Upper lobe of left lung (tissue), 6 donors: ENCODE results near the gene POU2F2. TPM values are rescaled to one million over a fixed set of nuclear protein-coding genes. Genes with fewer than 3 reads are reported as not detected.

Source experiments
- ATAC-seq, 2 donors: fragments of 200-7000 bp; cut with Tn5 transposase; one replicate each; pipeline ENCODE4 v1.9.1; 2022; ENCODE audit warnings: mild to moderate bottlenecking in 2 of 2, moderate library complexity in 2 of 2; ENCODE audit not compliant: low FRiP score in 2 of 2
- DNase-seq, 2 donors: peaks; one replicate each; pipeline ENCODE4 v3.0.0-alpha.2; 2019 to 2020
- H3K27ac ChIP-seq, 4 donors: fragments of 200-600 bp; sonication (generic); one replicate each; pipeline ENCODE4 v1.5.1; 2016 to 2019
- H3K27me3 ChIP-seq, 4 donors: fragments of 200-600 bp; sonication (generic); one replicate each; pipeline ENCODE4 v1.5.1; 2017 to 2019
- H3K36me3 ChIP-seq, 4 donors: fragments of 200-600 bp; sonication (generic); one replicate each; pipeline ENCODE4 v1.5.1; 2016 to 2019
- H3K4me1 ChIP-seq, 4 donors: fragments of 200-600 bp; sonication (generic); one replicate each; pipeline ENCODE4 v1.5.1; 2018 to 2019
- H3K4me3 ChIP-seq, 4 donors: fragments of 200-600 bp; sonication (generic); one replicate each; pipeline ENCODE4 v1.5.1; 2017 to 2019; ENCODE audit warnings: mild to moderate bottlenecking in 2 of 4, moderate library complexity in 1 of 4
- H3K9me3 ChIP-seq, 4 donors: fragments of 200-600 bp; sonication (generic); one replicate each; pipeline ENCODE4 v1.5.1; 2018 to 2019
- EP300 ChIP-seq, 4 donors: sonication (generic); formaldehyde crosslinking; IDR thresholded peaks; one replicate each; pipeline ENCODE4 v1.5.1; 2017; ENCODE audit warnings: antibody characterized with exemption in 4 of 4, control low read depth in 2 of 4
- POLR2A ChIP-seq, 4 donors: fragments of 450-650 bp; IDR thresholded peaks; one replicate each; pipeline ENCODE4 v1.5.1; 2016 to 2017; ENCODE audit warnings: antibody characterized with exemption in 4 of 4, mild to moderate bottlenecking in 2 of 4
- POLR2AphosphoS5 ChIP-seq, 2 donors: sonication (generic); formaldehyde crosslinking; IDR thresholded peaks; one replicate each; pipeline ENCODE4 v1.5.1; 2017; ENCODE audit warnings: antibody characterized with exemption in 2 of 2
- WGBS, 2 donors: methylation state at CpG; one replicate each; pipeline ENCODE4 v1.1.5; 2017 to 2018; 5-methylcytosine and 5-hydroxymethylcytosine counted together
- total RNA-seq, 6 donors: library from RNA; depleted of rRNA in 4 of 6; stranded (reverse); fragments of >200 nt in 4 of 6; gene quantifications; one replicate each; pipeline versions ENCODE4 v1.1.0 to v1.2.1, GENCODE V29; 2016 to 2021
- TF ChIP-seq, protein P1 (sequence below), 6 experiments: fragments of 450-650 bp in 4 of 6; fragments of 200-600 bp in 2 of 6; sonication (generic) in 2 of 6; IDR thresholded peaks; one replicate each; pipeline ENCODE4 v1.5.1; 2016 to 2019; ENCODE audit warnings: antibody characterized with exemption in 6 of 6
- donor health status: DM: no; HTN: no; CAD: no; lungs with moderate emphysema.
- donor health status: DM: no; HTN: yes; CAD: no; lungs with severe emphysema.

The POU2F2 gene
- total RNA-seq, 6 donors from 2014 or later: 1.3 to 12.0 (median 5.0) TPM

DNA sequence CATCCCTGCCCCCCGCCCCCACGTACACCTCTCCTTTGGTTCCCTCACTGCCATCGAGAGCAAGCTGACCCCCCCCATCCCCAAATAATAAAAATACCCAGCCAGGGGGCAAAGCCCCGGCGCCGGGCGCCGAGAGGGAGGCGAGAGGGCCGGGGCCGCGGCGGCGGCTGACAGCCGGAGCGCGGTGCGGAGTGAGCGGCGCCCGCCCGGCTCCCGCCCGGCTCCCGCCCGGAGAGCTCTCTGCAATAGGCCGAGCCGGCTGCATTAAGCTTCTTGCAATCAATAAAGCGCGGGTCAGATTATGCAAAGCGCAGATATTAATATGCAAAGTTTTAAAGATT, 44.4 kb upstream of the POU2F2 start:
- H3K4me1 ChIP-seq: peaks cover 12 to 21% (median 18%) of the 10 kb centered on the region in 4 donors
- 0% methylated on average over 22 to 31 of the region's 31 CpGs for WGBS, 2 donors
- H3K9me3 ChIP-seq: no peaks in the 10 kb centered on the region
- ATAC-seq (peak in 1 of 2 donors; percentile 71), DNase-seq (peak in 1 of 2 donors; percentile 87)
- TF ChIP-seq POLR2AphosphoS5 (IDR thresholded peaks at IDR 0.05): no peak
- TF ChIP-seq EP300 (IDR thresholded peaks at IDR 0.05): no peak
- TF ChIP-seq, protein P1, sequence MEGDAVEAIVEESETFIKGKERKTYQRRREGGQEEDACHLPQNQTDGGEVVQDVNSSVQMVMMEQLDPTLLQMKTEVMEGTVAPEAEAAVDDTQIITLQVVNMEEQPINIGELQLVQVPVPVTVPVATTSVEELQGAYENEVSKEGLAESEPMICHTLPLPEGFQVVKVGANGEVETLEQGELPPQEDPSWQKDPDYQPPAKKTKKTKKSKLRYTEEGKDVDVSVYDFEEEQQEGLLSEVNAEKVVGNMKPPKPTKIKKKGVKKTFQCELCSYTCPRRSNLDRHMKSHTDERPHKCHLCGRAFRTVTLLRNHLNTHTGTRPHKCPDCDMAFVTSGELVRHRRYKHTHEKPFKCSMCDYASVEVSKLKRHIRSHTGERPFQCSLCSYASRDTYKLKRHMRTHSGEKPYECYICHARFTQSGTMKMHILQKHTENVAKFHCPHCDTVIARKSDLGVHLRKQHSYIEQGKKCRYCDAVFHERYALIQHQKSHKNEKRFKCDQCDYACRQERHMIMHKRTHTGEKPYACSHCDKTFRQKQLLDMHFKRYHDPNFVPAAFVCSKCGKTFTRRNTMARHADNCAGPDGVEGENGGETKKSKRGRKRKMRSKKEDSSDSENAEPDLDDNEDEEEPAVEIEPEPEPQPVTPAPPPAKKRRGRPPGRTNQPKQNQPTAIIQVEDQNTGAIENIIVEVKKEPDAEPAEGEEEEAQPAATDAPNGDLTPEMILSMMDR (IDR thresholded peaks at IDR 0.05): no peak
- TF ChIP-seq POLR2A (IDR thresholded peaks at IDR 0.05): no peak
- no peak overlapping the region for H3K27ac ChIP-seq
- H3K36me3 ChIP-seq: no peaks in the 10 kb centered on the region
- H3K4me3 ChIP-seq: peak overlapping the region; percentile 18 to 52 (median 46)
- peaks cover 0 to 46% (median 27%) of the 10 kb centered on the region in 4 donors for H3K27me3 ChIP-seq

DNA sequence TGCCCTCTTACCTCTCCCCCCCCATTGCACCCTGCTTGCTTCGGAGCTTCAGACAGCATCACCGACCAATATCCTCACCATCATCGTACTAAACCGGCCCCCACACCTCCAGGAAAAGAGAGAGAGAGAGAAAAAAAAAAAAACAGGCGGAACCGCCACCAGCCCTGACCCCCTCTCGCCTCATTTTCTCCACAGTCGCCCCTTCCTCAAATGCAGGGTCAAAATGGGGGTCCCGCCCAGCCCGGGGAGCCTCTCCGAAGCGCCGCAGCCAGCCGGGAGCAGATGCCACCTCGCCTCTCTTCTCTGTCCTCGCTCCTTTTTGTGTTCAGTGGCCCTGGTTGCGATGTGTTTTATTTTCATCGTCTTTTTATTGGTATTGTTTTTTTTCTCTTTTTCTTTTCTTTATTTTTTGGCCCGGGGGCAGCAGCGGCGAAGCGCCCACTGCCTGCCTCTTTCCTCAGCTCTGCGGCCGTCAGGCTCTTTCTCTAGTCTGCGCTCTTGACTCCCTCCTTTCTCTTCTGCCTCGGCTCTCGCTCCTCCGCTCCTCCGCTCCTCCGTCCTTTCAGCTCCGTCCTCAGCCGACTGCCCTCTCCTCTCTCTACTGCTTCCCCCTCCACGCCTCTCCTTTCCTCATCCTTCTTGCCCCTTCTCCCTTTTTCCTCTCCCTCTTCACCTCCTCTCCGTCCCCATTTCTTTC, 43.9 kb upstream of the POU2F2 start:
- 2 to 3% methylated on average over 34 of the region's 34 CpGs for WGBS, 2 donors

DNA sequence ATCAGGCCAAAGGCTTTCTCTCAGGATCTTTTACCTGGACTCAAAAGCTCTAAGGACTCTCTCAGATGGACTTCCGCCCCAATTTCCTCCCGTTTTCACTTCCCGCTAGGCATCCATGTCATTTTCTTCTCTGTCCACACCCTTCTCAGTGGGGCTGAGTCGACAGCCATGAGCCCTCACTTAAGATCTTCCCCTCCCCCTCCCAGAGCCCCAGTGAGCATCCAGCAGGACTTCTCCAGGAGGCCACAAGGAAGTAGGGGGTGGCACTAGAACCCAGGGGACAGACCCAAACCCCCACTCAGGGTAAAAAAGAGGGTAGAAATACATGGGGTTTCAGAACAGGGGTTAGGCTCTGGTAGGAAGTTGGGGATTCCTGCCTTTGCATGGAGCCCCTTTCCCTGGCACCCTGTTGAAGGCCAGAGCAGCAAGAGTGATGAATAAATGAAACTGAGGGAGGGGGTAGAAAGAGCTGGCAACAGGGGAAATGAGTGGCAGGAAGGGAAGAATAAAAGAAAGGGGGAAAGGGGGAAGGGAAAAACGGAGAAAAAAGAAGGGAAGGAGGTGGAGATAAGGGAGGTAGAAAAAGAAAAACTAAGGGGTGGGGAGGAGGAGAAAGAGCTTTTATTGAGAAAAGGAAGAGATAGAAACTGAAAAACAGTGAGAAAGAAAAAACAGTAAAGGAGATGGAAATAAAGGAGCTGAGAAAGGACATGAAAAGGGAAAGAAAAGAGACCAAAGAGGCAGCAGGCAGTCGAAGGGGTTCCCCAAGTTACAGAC, 42.9 kb upstream of the POU2F2 start:
- TF ChIP-seq, protein P1 (IDR thresholded peaks at IDR 0.05): no peak
- TF ChIP-seq POLR2AphosphoS5 (IDR thresholded peaks at IDR 0.05): no peak
- TF ChIP-seq POLR2A (IDR thresholded peaks at IDR 0.05): no peak
- no peak for TF ChIP-seq EP300 (IDR thresholded peaks at IDR 0.05)
- no peak overlapping the region for H3K27ac ChIP-seq
- peaks cover 12 to 21% (median 18%) of the 10 kb centered on the region in 4 donors for H3K4me1 ChIP-seq
- no peaks in the 10 kb centered on the region for H3K9me3 ChIP-seq
- no peak for ATAC-seq
- WGBS, 2 donors: 36 to 44% methylated on average over 6 of the region's 6 CpGs
- no peak overlapping the region for H3K4me3 ChIP-seq
- DNase-seq: no peak
- H3K27me3 ChIP-seq: peaks cover 0 to 46% (median 26%) of the 10 kb centered on the region in 4 donors
- no peaks in the 10 kb centered on the region for H3K36me3 ChIP-seq

More for the DNA sequence above, 43.9 kb upstream of the POU2F2 start:
- TF ChIP-seq EP300 (IDR thresholded peaks at IDR 0.05): no peak
- Histone ChIP-seq H3K9me3 (no peaks in the 10 kb centered on the region), H3K4me1 (peaks cover 12 to 21% (median 18%) of the 10 kb centered on the region in 4 donors), H3K27me3 (peaks cover 0 to 46% (median 27%) of the 10 kb centered on the region in 4 donors), H3K4me3 (peak overlapping the region in 3 of 4 donors; percentile 40 to 52 (median 51)), H3K36me3 (no peaks in the 10 kb centered on the region), H3K27ac (no peak overlapping the region)
- ATAC-seq: peak in 1 of 2 donors; percentile 50
- peak in 1 of 2 donors; percentile 55 for DNase-seq

DNA sequence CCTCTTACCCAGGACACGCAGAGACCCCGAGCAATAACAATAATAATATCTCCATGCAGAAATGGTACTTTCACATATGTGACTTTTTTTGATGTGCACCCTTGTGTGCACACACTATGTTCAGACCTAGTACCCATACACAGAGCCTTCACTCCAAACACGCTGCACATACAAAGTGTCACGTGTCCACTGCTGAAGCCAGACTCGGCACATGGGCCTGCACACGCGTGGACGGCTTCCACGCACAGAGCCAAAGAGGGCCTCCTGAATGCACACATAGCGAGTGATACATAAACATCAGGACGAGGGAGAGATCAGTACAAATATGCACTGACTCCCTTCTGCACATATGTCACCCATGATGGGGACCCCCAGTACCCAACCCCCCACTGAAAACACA, 41.9 kb upstream of the POU2F2 start:
- TF ChIP-seq EP300 (IDR thresholded peaks at IDR 0.05): no peak
- no peak for TF ChIP-seq POLR2AphosphoS5 (IDR thresholded peaks at IDR 0.05)
- TF ChIP-seq POLR2A (IDR thresholded peaks at IDR 0.05): no peak
- TF ChIP-seq, protein P1 (IDR thresholded peaks at IDR 0.05): no peak
- H3K27me3 ChIP-seq: peaks cover 0 to 40% (median 18%) of the 10 kb centered on the region in 4 donors

DNA sequence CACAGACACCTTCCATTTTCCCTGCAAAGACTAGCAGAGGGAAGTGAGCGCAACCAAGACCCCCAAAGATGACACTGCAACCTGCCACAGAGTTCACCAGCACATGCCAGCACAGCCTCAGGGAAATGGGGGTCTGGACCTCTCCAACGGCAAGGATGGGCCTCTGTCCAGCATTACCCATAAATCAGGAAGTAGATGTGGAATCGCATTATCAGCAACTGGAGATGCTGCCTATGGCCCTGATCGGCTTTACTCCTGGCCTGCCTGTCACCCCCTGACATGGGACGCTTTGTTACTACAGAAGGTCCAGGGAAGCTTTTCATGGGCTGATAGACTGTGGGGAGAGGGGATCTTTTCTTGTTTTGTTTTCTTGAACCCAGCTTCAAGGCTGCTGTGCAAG, 41.4 kb upstream of the POU2F2 start:
- Histone ChIP-seq H3K4me3 (no peak overlapping the region), H3K27me3 (peaks cover 0 to 35% (median 16%) of the 10 kb centered on the region in 4 donors), H3K27ac (no peak overlapping the region), H3K4me1 (peaks cover 12 to 21% (median 18%) of the 10 kb centered on the region in 4 donors), H3K9me3 (no peaks in the 10 kb centered on the region), H3K36me3 (no peaks in the 10 kb centered on the region)
- 64 to 74% methylated on average over 5 of the region's 5 CpGs for WGBS, 2 donors
- no peak for TF ChIP-seq EP300 (IDR thresholded peaks at IDR 0.05)
- TF ChIP-seq POLR2AphosphoS5 (IDR thresholded peaks at IDR 0.05): no peak
- TF ChIP-seq, protein P1 (IDR thresholded peaks at IDR 0.05): no peak
- no peak for TF ChIP-seq POLR2A (IDR thresholded peaks at IDR 0.05)
- no peak for ATAC-seq
- no peak for DNase-seq

More for the DNA sequence above, 41.9 kb upstream of the POU2F2 start:
- Histone ChIP-seq H3K36me3 (no peaks in the 10 kb centered on the region), H3K4me3 (no peak overlapping the region), H3K4me1 (peaks cover 12 to 21% (median 18%) of the 10 kb centered on the region in 4 donors), H3K9me3 (no peaks in the 10 kb centered on the region), H3K27ac (no peak overlapping the region)
- no peak for ATAC-seq
- DNase-seq: no peak
- 76 to 88% methylated on average over 9 to 11 of the region's 11 CpGs for WGBS, 2 donors
